A673 (cell line): ENCODE results near the gene MTMR8. TPM values are rescaled to one million over a fixed set of nuclear protein-coding genes. Genes with fewer than 3 reads are reported as not detected.

Source experiments
- BruUV-seq: library from RNA; stranded (reverse); fragments of 400-500 nt; replicated peaks from 2 replicates; lab custom pipeline; 2021; lab: Mats Ljungman, UMichigan
- CTCF ChIA-PET: fragments of 300-600 bp; sonication (Branson Sonifier 250); formaldehyde crosslinking; loops from one replicate; lab custom pipeline; 2022; ENCODE audit warnings: antibody characterized with exemption; lab: Charles Lee
- POLR2A ChIA-PET: fragments of 300-600 bp; sonication (Branson Sonifier 250); formaldehyde crosslinking; loops from one replicate; lab custom pipeline; 2022; ENCODE audit warnings: antibody characterized with exemption; ENCODE audit not compliant: low non-redundant PET; lab: Charles Lee
- DNase-seq: peaks from one replicate; pipeline ENCODE4 v3.0.0-alpha.2; 2015; ENCODE audit warnings: low spot score
- H3K27ac ChIP-seq: fragments of 200-600 bp; sonication (generic); 2 replicates; pipeline ENCODE4 v1.5.1; 2016; ENCODE audit warnings: mixed run types, low read depth, mild to moderate bottlenecking, mixed read lengths, antibody characterized with exemption, low read length; ENCODE audit not compliant: poor library complexity, severe bottlenecking
- H3K27me3 ChIP-seq: fragments of 200-600 bp; sonication (generic); replicated peaks from 2 replicates; pipeline ENCODE4 v1.6.1; 2017; ENCODE audit warnings: mixed run types, low read depth, mild to moderate bottlenecking, mixed read lengths, antibody characterized with exemption, low read length; ENCODE audit not compliant: insufficient read depth, poor library complexity
- H3K36me3 ChIP-seq: fragments of 200-600 bp; sonication (generic); 2 replicates; pipeline ENCODE4 v1.6.1; 2016; ENCODE audit warnings: mixed run types, mild to moderate bottlenecking, mixed read lengths, antibody characterized with exemption, low read length; ENCODE audit not compliant: insufficient read depth, poor library complexity, severe bottlenecking
- H3K4me1 ChIP-seq: fragments of 200-600 bp; sonication (generic); 2 replicates; pipeline ENCODE4 v1.6.1; 2017; ENCODE audit warnings: mixed run types, mild to moderate bottlenecking, mixed read lengths, antibody characterized with exemption, low read length; ENCODE audit not compliant: insufficient read depth, poor library complexity, severe bottlenecking
- H3K4me3 ChIP-seq: fragments of 200-600 bp; sonication (generic); 2 replicates; pipeline ENCODE4 v1.5.1; 2016; ENCODE audit warnings: low read depth, mixed run types, mild to moderate bottlenecking, mixed read lengths, low read length; ENCODE audit not compliant: poor library complexity, severe bottlenecking
- H3K9me3 ChIP-seq: fragments of 200-600 bp; sonication (generic); 2 replicates; pipeline ENCODE4 v1.6.1; 2016; ENCODE audit warnings: mixed run types, low read depth, mild to moderate bottlenecking, mixed read lengths, antibody characterized with exemption, low read length; ENCODE audit not compliant: poor library complexity, severe bottlenecking
- EZH2 ChIP-seq: fragments of 200-600 bp; sonication (generic); IDR thresholded peaks from 2 replicates; pipeline ENCODE4 v1.6.1; 2017; ENCODE audit warnings: borderline replicate concordance, low read depth, mild to moderate bottlenecking, mixed read lengths, antibody characterized with exemption, low read length; ENCODE audit not compliant: poor library complexity, severe bottlenecking
- intact Hi-C: fragments of 100-400 bp; cut with micrococcal nuclease; formaldehyde crosslinking; loops from one replicate; pipeline ENCODE4 v1.10.0; 2022; ENCODE audit not compliant: unreplicated experiment
- total RNA-seq: library from RNA; stranded (reverse); gene quantifications from 2 replicates; pipeline ENCODE4 v1.2.3, GENCODE V29; 2021
- TF ChIP-seq, protein P1 (sequence below): fragments of 300-800, 200-600 bp; sonication (generic); conservative IDR thresholded peaks from 2 replicates; pipeline ENCODE4 v1.5.1; 2017; ENCODE audit warnings: low read depth, mild to moderate bottlenecking, antibody characterized with exemption, low read length, moderate library complexity, mixed read lengths

The MTMR8 gene
- total RNA-seq, 1 experiment from 2014 or later: not detected

DNA sequence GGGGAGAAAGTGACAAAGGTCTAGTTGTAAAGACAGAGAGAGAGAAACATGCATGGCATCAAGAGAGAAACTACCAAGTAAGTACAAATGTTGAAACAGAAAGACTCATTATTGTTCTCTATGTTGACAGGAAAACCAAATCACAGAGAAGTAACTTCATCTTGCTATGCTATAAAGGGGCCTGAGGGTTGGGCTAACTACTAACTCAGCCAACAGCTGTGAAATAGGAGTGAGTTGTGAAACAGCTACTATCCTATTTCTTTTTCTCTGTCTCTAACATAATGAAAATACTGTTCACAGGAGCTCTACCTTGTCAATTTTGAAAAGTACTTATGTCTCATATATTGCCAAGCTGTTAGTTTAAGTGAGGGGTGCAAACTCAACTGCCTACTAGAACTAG lies 65.0 kb downstream of the MTMR8 start:
- no peak overlapping the region for H3K27ac ChIP-seq
- H3K36me3 ChIP-seq: no peaks in the 10 kb centered on the region
- no peaks in the 10 kb centered on the region for H3K27me3 ChIP-seq
- H3K4me3 ChIP-seq: no peak overlapping the region
- peaks cover 11% of the 10 kb centered on the region for H3K9me3 ChIP-seq
- no peak for DNase-seq
- ChIA-PET CTCF (no interaction called here), POLR2A (no interaction called here)
- no TSS peak for BruUV-seq
- TF ChIP-seq EZH2: no peak
- TF ChIP-seq, protein P1, sequence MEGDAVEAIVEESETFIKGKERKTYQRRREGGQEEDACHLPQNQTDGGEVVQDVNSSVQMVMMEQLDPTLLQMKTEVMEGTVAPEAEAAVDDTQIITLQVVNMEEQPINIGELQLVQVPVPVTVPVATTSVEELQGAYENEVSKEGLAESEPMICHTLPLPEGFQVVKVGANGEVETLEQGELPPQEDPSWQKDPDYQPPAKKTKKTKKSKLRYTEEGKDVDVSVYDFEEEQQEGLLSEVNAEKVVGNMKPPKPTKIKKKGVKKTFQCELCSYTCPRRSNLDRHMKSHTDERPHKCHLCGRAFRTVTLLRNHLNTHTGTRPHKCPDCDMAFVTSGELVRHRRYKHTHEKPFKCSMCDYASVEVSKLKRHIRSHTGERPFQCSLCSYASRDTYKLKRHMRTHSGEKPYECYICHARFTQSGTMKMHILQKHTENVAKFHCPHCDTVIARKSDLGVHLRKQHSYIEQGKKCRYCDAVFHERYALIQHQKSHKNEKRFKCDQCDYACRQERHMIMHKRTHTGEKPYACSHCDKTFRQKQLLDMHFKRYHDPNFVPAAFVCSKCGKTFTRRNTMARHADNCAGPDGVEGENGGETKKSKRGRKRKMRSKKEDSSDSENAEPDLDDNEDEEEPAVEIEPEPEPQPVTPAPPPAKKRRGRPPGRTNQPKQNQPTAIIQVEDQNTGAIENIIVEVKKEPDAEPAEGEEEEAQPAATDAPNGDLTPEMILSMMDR: no peak
- no peaks in the 10 kb centered on the region for H3K4me1 ChIP-seq
- intact Hi-C loops: no loop called here

DNA sequence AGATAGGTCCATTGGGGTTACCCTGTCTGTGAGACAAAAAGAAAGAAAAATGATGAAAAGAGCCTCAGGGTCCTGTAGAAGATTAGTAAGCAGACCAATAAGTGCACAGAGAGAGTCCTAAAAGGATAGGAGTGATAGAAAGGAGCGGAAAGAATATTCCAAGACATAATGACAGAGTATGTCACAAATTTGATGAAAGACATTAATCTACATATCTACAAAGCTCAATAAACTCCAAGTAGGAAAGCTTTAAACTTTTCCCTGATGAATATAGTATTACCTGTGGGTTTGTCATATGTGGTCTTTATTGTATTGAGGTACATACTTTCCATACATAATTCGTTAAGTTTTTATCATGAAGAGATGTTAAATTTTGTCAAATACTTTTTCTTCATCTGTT lies 73.7 kb downstream of the MTMR8 start:
- ChIA-PET CTCF (no interaction called here), POLR2A (no interaction called here)
- TF ChIP-seq, protein P1: no peak
- no peak for TF ChIP-seq EZH2
- DNase-seq: no peak
- H3K4me3 ChIP-seq: no peak overlapping the region
- no TSS peak for BruUV-seq
- no peaks in the 10 kb centered on the region for H3K4me1 ChIP-seq
- no peak overlapping the region for H3K27ac ChIP-seq
- peaks cover 30% of the 10 kb centered on the region for H3K9me3 ChIP-seq
- no peaks in the 10 kb centered on the region for H3K27me3 ChIP-seq
- intact Hi-C loops: no loop called here
- H3K36me3 ChIP-seq: no peaks in the 10 kb centered on the region

DNA sequence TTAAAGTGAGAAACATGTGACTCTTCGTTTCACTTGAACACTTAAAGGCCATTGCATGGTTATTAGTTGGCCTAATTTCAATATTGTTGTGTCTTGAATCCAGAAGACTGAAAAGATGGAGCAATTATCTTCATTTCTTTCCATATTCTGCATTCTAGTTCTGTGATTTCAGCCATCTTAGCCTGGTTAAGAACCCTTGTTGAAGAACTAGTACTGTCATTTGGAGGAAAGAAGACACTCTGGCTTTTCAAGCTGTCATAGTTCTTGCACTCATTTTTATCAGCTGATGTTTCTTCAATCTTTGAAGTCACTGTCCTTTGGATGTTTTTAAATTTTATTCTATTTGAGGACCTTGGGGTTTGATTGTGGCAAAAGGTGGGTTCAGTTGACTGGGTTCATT lies 81.6 kb downstream of the MTMR8 start:
- no TSS peak for BruUV-seq
- intact Hi-C loops: no loop called here
- H3K27me3 ChIP-seq: no peaks in the 10 kb centered on the region
- no peaks in the 10 kb centered on the region for H3K4me1 ChIP-seq
- no peak overlapping the region for H3K4me3 ChIP-seq
- POLR2A ChIA-PET: no interaction called here
- CTCF ChIA-PET: no interaction called here
- TF ChIP-seq, protein P1: no peak
- no peak for TF ChIP-seq EZH2
- DNase-seq: no peak
- H3K27ac ChIP-seq: no peak overlapping the region
- H3K9me3 ChIP-seq: peaks cover 15% of the 10 kb centered on the region
- H3K36me3 ChIP-seq: no peaks in the 10 kb centered on the region
